Vagina (tissue), 2 donors: ENCODE measurements around the gene PTPN5. TPM values are rescaled to one million over a fixed set of nuclear protein-coding genes. Genes with fewer than 3 reads are reported as not detected.
A peak's percentile ranks its signal among the peaks of the same experiment; 100 is the strongest.
"Not testable (repeated sequence)": the region's sequence is repeated elsewhere in the genome, so short reads cannot be mapped to it uniquely, and the experiment has no call there.

Experiments used
- DNase-seq, 2 donors: peaks; one replicate each; pipeline ENCODE4 v3.0.0-alpha.2; 2017; ENCODE audit errors: extremely low spot score in 2 of 2
- H3K27ac ChIP-seq: fragments of 200-600 bp; sonication (generic); one replicate; pipeline ENCODE4 v1.5.1; 2019
- H3K27me3 ChIP-seq: fragments of 200-600 bp; sonication (generic); one replicate; pipeline ENCODE4 v1.5.1; 2019
- H3K36me3 ChIP-seq, 2 donors: fragments of 200-600 bp; sonication (generic); one replicate each; pipeline ENCODE4 v1.5.1; 2017 to 2019
- H3K4me1 ChIP-seq: fragments of 200-600 bp; sonication (generic); one replicate; pipeline ENCODE4 v1.5.1; 2019
- H3K4me3 ChIP-seq, 2 donors: fragments of 200-600 bp; sonication (generic); 1 replicate in 1 of 2; 2 replicates in 1 of 2; pipeline ENCODE4 v1.5.1; 2016 to 2019
- H3K9me3 ChIP-seq: fragments of 200-600 bp; sonication (generic); one replicate; pipeline ENCODE4 v1.5.1; 2019
- CTCF ChIP-seq, 3 experiments: fragments of 450-650 bp in 2 of 3; fragments of 200-600 bp in 1 of 3; sonication (generic) in 1 of 3; IDR thresholded peaks; one replicate each; pipeline ENCODE4 v1.5.1; 2017 to 2019; ENCODE audit warnings: antibody characterized with exemption in 3 of 3, mild to moderate bottlenecking in 2 of 3, moderate library complexity in 2 of 3
- POLR2A ChIP-seq, 2 donors: fragments of 450-650 bp; IDR thresholded peaks; one replicate each; pipeline ENCODE4 v1.6.1; 2017; ENCODE audit warnings: antibody characterized with exemption in 2 of 2, mild to moderate bottlenecking in 2 of 2, moderate library complexity in 2 of 2
- POLR2AphosphoS5 ChIP-seq, 2 donors: sonication (generic); formaldehyde crosslinking; IDR thresholded peaks; one replicate each; pipeline ENCODE4 v1.9.0; 2017; ENCODE audit warnings: antibody characterized with exemption in 2 of 2, mild to moderate bottlenecking in 2 of 2, low read depth in 1 of 2; ENCODE audit not compliant: insufficient read depth in 1 of 2
- intact Hi-C: fragments of 100-400 bp; cut with DNase I; formaldehyde crosslinking; loops from one replicate; pipeline ENCODE4 v1.15.1; 2023
- total RNA-seq: library from RNA; depleted of rRNA; stranded (reverse); fragments of >200 nt; gene quantifications from one replicate; pipeline ENCODE4 v1.2.3, GENCODE V29; 2016

PTPN5 gene
- total RNA-seq, 1 donor from 2014 or later = 0.49 TPM

GRCh38 chr11:18697576-18697975 is 94.0 kb downstream of the PTPN5 start:
- intact Hi-C loops = no loop called here
- Histone ChIP-seq H3K27me3 (no peaks in the 10 kb centered on the region), H3K9me3 (no peaks in the 10 kb centered on the region), H3K4me1 (peaks cover 22% of the 10 kb centered on the region), H3K27ac (peak overlapping the region; percentile 88), H3K36me3 (peaks cover 0 to 4% of the 10 kb centered on the region in 2 donors), H3K4me3 (no peak overlapping the region)
- TF ChIP-seq POLR2AphosphoS5 (IDR thresholded peaks at IDR 0.05; ENCODE audit: insufficient read depth in 1 of 2, low read depth in 1 of 2) (no peak), POLR2A (IDR thresholded peaks at IDR 0.05) (no peak), CTCF (IDR thresholded peaks at IDR 0.05) (no peak)
- DNase-seq = no peak

GRCh38 chr11:18696638-18697225 is 94.9 kb downstream of the PTPN5 start:
- Histone ChIP-seq H3K4me3 (no peak overlapping the region), H3K9me3 (no peaks in the 10 kb centered on the region), H3K36me3 (peaks cover 0 to 4% of the 10 kb centered on the region in 2 donors), H3K27me3 (no peaks in the 10 kb centered on the region), H3K27ac (no peak overlapping the region), H3K4me1 (peaks cover 22% of the 10 kb centered on the region)
- intact Hi-C loops = no loop called here
- no peak for TF ChIP-seq CTCF (IDR thresholded peaks at IDR 0.05)
- TF ChIP-seq POLR2A (IDR thresholded peaks at IDR 0.05) = no peak
- TF ChIP-seq POLR2AphosphoS5 (IDR thresholded peaks at IDR 0.05; ENCODE audit: insufficient read depth in 1 of 2, low read depth in 1 of 2) = no peak
- no peak for DNase-seq

GRCh38 chr11:18692941-18693760 is 98.4 kb downstream of the PTPN5 start:
- Histone ChIP-seq H3K4me3 (no peak overlapping the region), H3K36me3 (no peaks in the 10 kb centered on the region), H3K27me3 (no peaks in the 10 kb centered on the region), H3K4me1 (no peaks in the 10 kb centered on the region), H3K27ac (no peak overlapping the region), H3K9me3 (no peaks in the 10 kb centered on the region)
- no peak for TF ChIP-seq CTCF (IDR thresholded peaks at IDR 0.05)
- TF ChIP-seq POLR2AphosphoS5 (IDR thresholded peaks at IDR 0.05; ENCODE audit: insufficient read depth in 1 of 2, low read depth in 1 of 2) = no peak
- no peak for TF ChIP-seq POLR2A (IDR thresholded peaks at IDR 0.05)
- no peak for DNase-seq
- intact Hi-C loops = no loop called here

- H3K36me3 ChIP-seq, H3K4me3 ChIP-seq, H3K9me3 ChIP-seq, H3K4me1 ChIP-seq, DNase-seq, H3K27me3 ChIP-seq, intact Hi-C loops, H3K27ac ChIP-seq: not testable (repeated sequence)
These were observed 100.0 kb downstream of the PTPN5 start for GRCh38 chr11:18691467-18692140.

GRCh38 chr11:18684267-18684666 is 107.3 kb downstream of the PTPN5 start:
- no peak for TF ChIP-seq POLR2A (IDR thresholded peaks at IDR 0.05)
- TF ChIP-seq CTCF (IDR thresholded peaks at IDR 0.05) = no peak
- no peak for TF ChIP-seq POLR2AphosphoS5 (IDR thresholded peaks at IDR 0.05; ENCODE audit: insufficient read depth in 1 of 2, low read depth in 1 of 2)
- no peak for DNase-seq
- Histone ChIP-seq H3K36me3 (no peaks in the 10 kb centered on the region), H3K4me3 (no peak overlapping the region), H3K27me3 (no peaks in the 10 kb centered on the region), H3K4me1 (no peaks in the 10 kb centered on the region), H3K9me3 (no peaks in the 10 kb centered on the region), H3K27ac (no peak overlapping the region)
- intact Hi-C loops = no loop called here
